ENCODE measurements around the gene TACR1.

The TACR1 gene

DNA sequence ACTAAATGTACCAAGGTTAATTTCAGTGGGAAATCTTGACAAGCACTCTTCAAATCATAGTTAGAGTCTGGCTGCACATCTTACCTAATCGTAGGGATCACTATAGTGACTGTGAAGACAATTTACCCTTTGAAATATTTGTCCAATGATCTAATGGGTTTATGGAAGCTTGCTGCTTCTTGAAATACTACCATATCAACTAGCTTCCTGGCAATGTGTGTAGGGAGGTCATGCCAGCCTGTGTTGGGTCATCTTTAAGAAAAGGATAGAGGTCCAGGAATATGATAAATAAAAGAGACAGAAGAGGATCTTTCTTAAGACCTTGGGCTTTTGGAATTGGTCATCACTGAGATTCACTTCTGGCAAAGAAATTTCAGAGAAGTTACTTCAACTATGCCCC is 156.5 kb downstream of the TACR1 start:
- H3K9me3 ChIP-seq (ENCODE audit: control insufficient read depth, low read length) = no peaks in the 10 kb centered on the region
- H3K4me3 ChIP-seq (ENCODE audit: insufficient read depth, low read depth, low read length, poor library complexity, severe bottlenecking) = no peak overlapping the region
- DNase-seq = no peak
- H3K27me3 ChIP-seq (replicated peaks; ENCODE audit: control insufficient read depth, insufficient read depth, low read length, poor library complexity, severe bottlenecking) = no peaks in the 10 kb centered on the region
- H3K27ac ChIP-seq (ENCODE audit: insufficient read depth, low read length, poor library complexity, severe bottlenecking) = no peak overlapping the region
- H3K36me3 ChIP-seq (ENCODE audit: control insufficient read depth, insufficient read depth, low read length) = no peaks in the 10 kb centered on the region
- H3K4me1 ChIP-seq (ENCODE audit: control insufficient read depth, insufficient read depth, low read length, poor library complexity, severe bottlenecking) = no peaks in the 10 kb centered on the region

DNA sequence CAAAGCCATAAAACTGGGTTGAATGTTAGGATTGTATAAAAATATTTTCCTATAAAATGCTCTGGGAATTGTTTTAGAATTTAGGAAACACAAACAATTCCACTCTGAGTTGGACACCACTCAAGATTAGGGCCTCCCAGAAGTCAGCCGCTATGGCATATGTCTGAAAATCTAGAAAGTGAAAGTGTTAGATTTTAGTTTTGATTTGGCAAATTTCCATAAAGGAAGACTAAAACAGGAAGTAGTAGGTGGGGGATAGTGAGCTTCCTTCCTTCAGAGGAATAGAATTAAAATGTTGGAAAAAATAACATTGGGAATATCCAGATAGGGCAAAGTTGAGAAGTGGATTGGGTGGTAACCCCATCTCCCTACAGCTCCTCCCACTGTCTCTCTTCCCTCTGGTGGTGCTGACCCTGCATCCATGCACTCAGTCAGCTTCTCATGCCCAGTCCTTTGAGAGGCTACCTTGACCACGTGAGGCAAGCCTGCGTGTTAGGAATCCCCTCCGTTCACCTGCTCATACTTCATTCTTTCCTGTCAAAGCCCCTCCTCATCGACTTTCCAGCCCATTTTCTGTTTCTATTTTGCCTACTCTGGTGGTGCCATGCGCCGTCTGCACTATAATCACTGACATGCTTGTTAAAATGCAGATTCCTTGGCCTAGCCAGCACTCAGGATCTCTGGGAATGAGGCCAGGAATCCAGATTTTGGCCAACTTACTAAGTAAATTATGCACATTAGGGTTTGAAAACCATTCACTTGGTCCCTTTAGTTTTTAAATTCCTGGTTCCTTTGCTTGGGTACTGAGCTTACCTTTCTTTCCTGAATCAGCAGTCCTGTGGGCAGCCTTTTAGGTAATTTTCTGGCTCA is 157.4 kb downstream of the TACR1 start:
- Histone ChIP-seq H3K4me3 (ENCODE audit: insufficient read depth, low read depth, low read length, poor library complexity, severe bottlenecking) (no peak overlapping the region), H3K9me3 (ENCODE audit: control insufficient read depth, low read length) (no peaks in the 10 kb centered on the region), H3K27me3 (replicated peaks; ENCODE audit: control insufficient read depth, insufficient read depth, low read length, poor library complexity, severe bottlenecking) (no peaks in the 10 kb centered on the region), H3K27ac (ENCODE audit: insufficient read depth, low read length, poor library complexity, severe bottlenecking) (no peak overlapping the region), H3K36me3 (ENCODE audit: control insufficient read depth, insufficient read depth, low read length) (no peaks in the 10 kb centered on the region), H3K4me1 (ENCODE audit: control insufficient read depth, insufficient read depth, low read length, poor library complexity, severe bottlenecking) (no peaks in the 10 kb centered on the region)
- DNase-seq = no peak

DNA sequence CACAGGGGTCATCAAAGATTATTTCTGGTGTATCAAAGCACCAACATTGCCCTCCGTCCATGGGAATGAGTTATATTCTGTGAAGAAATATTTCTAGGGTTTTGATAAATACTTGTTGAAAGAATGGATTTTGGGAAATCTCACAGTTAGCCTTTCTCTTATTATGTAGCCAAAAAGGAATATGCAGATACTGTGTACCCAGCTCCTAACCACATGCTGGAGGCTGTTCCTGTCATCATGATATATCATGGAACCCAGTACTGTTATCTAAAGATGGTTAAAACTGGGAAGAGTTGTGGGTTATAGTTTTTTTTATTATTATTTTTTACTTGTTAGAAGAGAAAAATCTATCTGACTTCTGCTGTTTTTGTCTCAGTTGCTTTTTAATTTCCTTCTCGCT is 158.1 kb downstream of the TACR1 start:
- H3K36me3 ChIP-seq (ENCODE audit: control insufficient read depth, insufficient read depth, low read length) = no peaks in the 10 kb centered on the region
- no peaks in the 10 kb centered on the region for H3K4me1 ChIP-seq (ENCODE audit: control insufficient read depth, insufficient read depth, low read length, poor library complexity, severe bottlenecking)
- no peak for DNase-seq
- H3K9me3 ChIP-seq (ENCODE audit: control insufficient read depth, low read length) = no peaks in the 10 kb centered on the region
- no peak overlapping the region for H3K27ac ChIP-seq (ENCODE audit: insufficient read depth, low read length, poor library complexity, severe bottlenecking)
- H3K27me3 ChIP-seq (replicated peaks; ENCODE audit: control insufficient read depth, insufficient read depth, low read length, poor library complexity, severe bottlenecking) = no peaks in the 10 kb centered on the region
- no peak overlapping the region for H3K4me3 ChIP-seq (ENCODE audit: insufficient read depth, low read depth, low read length, poor library complexity, severe bottlenecking)

DNA sequence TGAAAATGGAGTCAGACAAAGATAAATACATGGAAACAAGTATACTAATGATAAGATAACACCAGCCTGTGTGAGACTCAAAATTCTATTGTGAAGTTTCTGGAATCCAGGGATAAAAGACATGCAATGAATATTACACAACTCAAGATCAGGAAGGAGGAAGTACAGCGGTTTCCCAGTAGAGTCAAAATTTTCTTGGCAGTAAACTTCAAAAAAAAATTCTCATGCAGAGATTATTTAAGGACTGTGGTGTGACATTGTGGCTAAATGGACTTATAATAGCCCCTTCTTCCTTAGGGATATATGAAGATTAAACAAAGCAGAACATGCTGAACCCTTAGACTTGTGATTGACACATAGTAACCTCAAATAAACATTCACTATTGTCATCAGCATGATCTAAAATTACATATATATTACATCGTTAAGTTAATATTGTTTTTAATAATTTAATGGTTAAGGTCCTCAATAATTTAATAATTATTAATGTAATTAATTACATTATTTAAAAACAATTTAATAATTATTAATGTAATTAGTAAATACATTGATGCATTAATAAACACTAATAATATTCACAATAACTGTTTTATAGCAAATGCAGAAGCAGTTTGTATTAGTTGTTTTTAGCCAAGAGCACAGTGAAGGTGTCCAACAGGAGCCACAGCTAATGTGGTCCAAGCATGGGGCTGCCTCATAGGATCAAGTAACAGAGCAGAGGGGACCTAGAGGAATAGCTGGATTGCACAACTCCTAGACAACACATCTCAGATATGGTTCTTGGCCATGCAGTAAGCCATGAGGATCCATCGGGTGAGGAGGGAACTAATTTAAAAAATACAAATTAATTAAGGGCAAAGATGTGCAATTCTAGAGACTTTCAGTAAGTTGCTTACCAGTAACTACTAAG is 163.6 kb downstream of the TACR1 start:
- no peaks in the 10 kb centered on the region for H3K27me3 ChIP-seq (replicated peaks; ENCODE audit: control insufficient read depth, insufficient read depth, low read length, poor library complexity, severe bottlenecking)
- H3K4me1 ChIP-seq (ENCODE audit: control insufficient read depth, insufficient read depth, low read length, poor library complexity, severe bottlenecking) = no peaks in the 10 kb centered on the region
- H3K4me3 ChIP-seq (ENCODE audit: insufficient read depth, low read depth, low read length, poor library complexity, severe bottlenecking) = no peak overlapping the region
- H3K27ac ChIP-seq (ENCODE audit: insufficient read depth, low read length, poor library complexity, severe bottlenecking) = no peak overlapping the region
- no peak for DNase-seq
- H3K9me3 ChIP-seq (ENCODE audit: control insufficient read depth, low read length) = no peaks in the 10 kb centered on the region
- no peaks in the 10 kb centered on the region for H3K36me3 ChIP-seq (ENCODE audit: control insufficient read depth, insufficient read depth, low read length)

- no peak for DNase-seq
- Histone ChIP-seq H3K4me3 (ENCODE audit: insufficient read depth, low read depth, low read length, poor library complexity, severe bottlenecking) (no peak overlapping the region), H3K9me3 (ENCODE audit: control insufficient read depth, low read length) (no peaks in the 10 kb centered on the region), H3K4me1 (ENCODE audit: control insufficient read depth, insufficient read depth, low read length, poor library complexity, severe bottlenecking) (no peaks in the 10 kb centered on the region), H3K27me3 (replicated peaks; ENCODE audit: control insufficient read depth, insufficient read depth, low read length, poor library complexity, severe bottlenecking) (no peaks in the 10 kb centered on the region), H3K36me3 (ENCODE audit: control insufficient read depth, insufficient read depth, low read length) (no peaks in the 10 kb centered on the region), H3K27ac (ENCODE audit: insufficient read depth, low read length, poor library complexity, severe bottlenecking) (no peak overlapping the region)
These were observed 165.8 kb downstream of the TACR1 start for GRCh38 chr2:75033516-75033915.

- DNase-seq = no peak
- H3K9me3 ChIP-seq (ENCODE audit: control insufficient read depth, low read length) = no peaks in the 10 kb centered on the region
- no peaks in the 10 kb centered on the region for H3K36me3 ChIP-seq (ENCODE audit: control insufficient read depth, insufficient read depth, low read length)
- H3K27ac ChIP-seq (ENCODE audit: insufficient read depth, low read length, poor library complexity, severe bottlenecking) = no peak overlapping the region
- H3K27me3 ChIP-seq (replicated peaks; ENCODE audit: control insufficient read depth, insufficient read depth, low read length, poor library complexity, severe bottlenecking) = no peaks in the 10 kb centered on the region
- H3K4me1 ChIP-seq (ENCODE audit: control insufficient read depth, insufficient read depth, low read length, poor library complexity, severe bottlenecking) = no peaks in the 10 kb centered on the region
- no peak overlapping the region for H3K4me3 ChIP-seq (ENCODE audit: insufficient read depth, low read depth, low read length, poor library complexity, severe bottlenecking)
These were observed 167.2 kb downstream of the TACR1 start for GRCh38 chr2:75031906-75032803.

GRCh38 chr2:75031171-75031570 is 168.1 kb downstream of the TACR1 start:
- DNase-seq = no peak
- H3K4me3 ChIP-seq (ENCODE audit: insufficient read depth, low read depth, low read length, poor library complexity, severe bottlenecking) = no peak overlapping the region
- H3K27ac ChIP-seq (ENCODE audit: insufficient read depth, low read length, poor library complexity, severe bottlenecking) = no peak overlapping the region
- H3K4me1 ChIP-seq (ENCODE audit: control insufficient read depth, insufficient read depth, low read length, poor library complexity, severe bottlenecking) = no peaks in the 10 kb centered on the region
- no peaks in the 10 kb centered on the region for H3K36me3 ChIP-seq (ENCODE audit: control insufficient read depth, insufficient read depth, low read length)
- H3K27me3 ChIP-seq (replicated peaks; ENCODE audit: control insufficient read depth, insufficient read depth, low read length, poor library complexity, severe bottlenecking) = no peaks in the 10 kb centered on the region
- H3K9me3 ChIP-seq (ENCODE audit: control insufficient read depth, low read length) = no peaks in the 10 kb centered on the region

GRCh38 chr2:75030218-75031009 is 168.9 kb downstream of the TACR1 start:
- no peak for DNase-seq
- Histone ChIP-seq H3K27me3 (replicated peaks; ENCODE audit: control insufficient read depth, insufficient read depth, low read length, poor library complexity, severe bottlenecking) (no peaks in the 10 kb centered on the region), H3K27ac (ENCODE audit: insufficient read depth, low read length, poor library complexity, severe bottlenecking) (no peak overlapping the region), H3K4me1 (ENCODE audit: control insufficient read depth, insufficient read depth, low read length, poor library complexity, severe bottlenecking) (no peaks in the 10 kb centered on the region), H3K4me3 (ENCODE audit: insufficient read depth, low read depth, low read length, poor library complexity, severe bottlenecking) (no peak overlapping the region), H3K36me3 (ENCODE audit: control insufficient read depth, insufficient read depth, low read length) (no peaks in the 10 kb centered on the region), H3K9me3 (ENCODE audit: control insufficient read depth, low read length) (no peaks in the 10 kb centered on the region)

- Histone ChIP-seq H3K4me3 (ENCODE audit: insufficient read depth, low read depth, low read length, poor library complexity, severe bottlenecking) (no peak overlapping the region), H3K27ac (ENCODE audit: insufficient read depth, low read length, poor library complexity, severe bottlenecking) (no peak overlapping the region), H3K9me3 (ENCODE audit: control insufficient read depth, low read length) (no peaks in the 10 kb centered on the region), H3K27me3 (replicated peaks; ENCODE audit: control insufficient read depth, insufficient read depth, low read length, poor library complexity, severe bottlenecking) (no peaks in the 10 kb centered on the region), H3K36me3 (ENCODE audit: control insufficient read depth, insufficient read depth, low read length) (no peaks in the 10 kb centered on the region), H3K4me1 (ENCODE audit: control insufficient read depth, insufficient read depth, low read length, poor library complexity, severe bottlenecking) (no peaks in the 10 kb centered on the region)
- no peak for DNase-seq
These were observed 171.4 kb downstream of the TACR1 start for GRCh38 chr2:75027886-75028285.

Measured in effector memory CD4-positive, alpha-beta T cell (primary cell).